Fibroblast of lung (primary cell): ENCODE results near the gene SEMA3D. TPM values are rescaled to one million over a fixed set of nuclear protein-coding genes. Genes with fewer than 3 reads are reported as not detected.

Experiments
- DNase-seq, 2 donors: peaks; one replicate each; pipeline versions ENCODE4 v3.0.0 to v3.0.0-alpha.2; 2010; ENCODE audit warnings: low read depth in 2 of 2
- H2AFZ ChIP-seq: 2 replicates; pipeline ENCODE4 v1.5.1; 2012; ENCODE audit warnings: low read length, control low read depth, inconsistent platforms
- H3K27ac ChIP-seq: 2 replicates; pipeline ENCODE4 v1.5.1; 2011; ENCODE audit warnings: low read length, control low read depth; ENCODE audit not compliant: insufficient read depth
- H3K27me3 ChIP-seq: 2 replicates; pipeline ENCODE4 v1.5.1; 2011; ENCODE audit warnings: mild to moderate bottlenecking, low read length; ENCODE audit not compliant: control insufficient read depth, insufficient read depth
- H3K36me3 ChIP-seq: 2 replicates; pipeline ENCODE4 v1.5.1; 2011; ENCODE audit warnings: low read length; ENCODE audit not compliant: control insufficient read depth, insufficient read depth
- H3K4me1 ChIP-seq: 2 replicates; pipeline ENCODE4 v1.5.1; 2011; ENCODE audit warnings: low read length; ENCODE audit not compliant: control insufficient read depth, insufficient read depth; ENCODE audit errors: extremely low read depth
- H3K4me2 ChIP-seq: 2 replicates; pipeline ENCODE4 v1.5.1; 2011; ENCODE audit warnings: low read length, control low read depth; ENCODE audit not compliant: insufficient read depth; ENCODE audit errors: extremely low read depth
- H3K4me3 ChIP-seq, 4 experiments: fragments of 200-600 bp in 1 of 4; sonication (generic) in 1 of 4; replicated peaks in 1 of 4; 2 replicates each; pipeline ENCODE4 v1.5.1; 2011 to 2016; ENCODE audit warnings: low read length in 4 of 4, low read depth in 3 of 4, mild to moderate bottlenecking in 3 of 4, control low read depth in 2 of 4, inconsistent platforms in 1 of 4, mixed read lengths in 1 of 4; ENCODE audit not compliant: insufficient read depth in 1 of 4; ENCODE audit errors: control extremely low read depth in 1 of 4
- H3K79me2 ChIP-seq: 2 replicates; pipeline ENCODE4 v1.5.1; 2012; ENCODE audit warnings: mild to moderate bottlenecking, low read length, inconsistent platforms; ENCODE audit not compliant: control insufficient read depth, insufficient read depth
- H3K9ac ChIP-seq: 2 replicates; pipeline ENCODE4 v1.5.1; 2011; ENCODE audit warnings: mild to moderate bottlenecking, low read length, control low read depth; ENCODE audit not compliant: insufficient read depth
- H3K9me3 ChIP-seq: 2 replicates; pipeline ENCODE4 v1.5.1; 2012; ENCODE audit warnings: low read depth, low read length; ENCODE audit not compliant: control insufficient read depth, insufficient read depth
- H4K20me1 ChIP-seq: 2 replicates; pipeline ENCODE4 v1.5.1; 2011; ENCODE audit warnings: low read length; ENCODE audit not compliant: control insufficient read depth, insufficient read depth; ENCODE audit errors: extremely low read depth
- CTCF ChIP-seq, 2 donors: IDR thresholded peaks in 1 of 2; conservative IDR thresholded peaks in 1 of 2; 1 replicate in 1 of 2; 2 replicates in 1 of 2; pipeline ENCODE4 v1.5.1; 2011 to 2012; ENCODE audit warnings: low read length in 2 of 2, control low read depth in 1 of 2, inconsistent platforms in 1 of 2, low read depth in 1 of 2, mild to moderate bottlenecking in 1 of 2
- EZH2 ChIP-seq: IDR thresholded peaks from 2 replicates; pipeline ENCODE4 v1.5.1; 2012; ENCODE audit warnings: low read length, control low read depth, mild to moderate bottlenecking; ENCODE audit errors: missing control alignments
- polyA plus RNA-seq, 2 donors: library from polyadenylated mRNA; depleted of rRNA in 1 of 2; stranded (reverse) in 1 of 2; unstranded in 1 of 2; fragments of >200 nt; gene quantifications; 2 replicates each; pipeline ENCODE4 v1.2.1, GENCODE V29; 2011 to 2012; ENCODE audit warnings: missing spikeins in 1 of 2
- total RNA-seq: library from RNA; depleted of rRNA; stranded (reverse); fragments of >200 nt; gene quantifications from 2 replicates; pipeline ENCODE4 v1.2.1, GENCODE V29; 2014

SEMA3D gene
- total and polyA plus RNA-seq, 2 donors (not counting 1 experiment from before 2014, with no cell fraction given) = 4.1 to 4.6 TPM

GRCh38 chr7:84985073-84985784 is 201.6 kb downstream of the SEMA3D start:
- H3K9ac ChIP-seq = no peak overlapping the region
- no peak overlapping the region for H3K27ac ChIP-seq
- no peak overlapping the region for H3K4me2 ChIP-seq
- DNase-seq = peak; percentile 24 to 30
- H3K79me2 ChIP-seq = no peaks in the 10 kb centered on the region
- H3K36me3 ChIP-seq = no peaks in the 10 kb centered on the region
- no peaks in the 10 kb centered on the region for H4K20me1 ChIP-seq
- no peak for TF ChIP-seq EZH2
- peak in 1 of 2 donors; percentile 30 for TF ChIP-seq CTCF (conservative IDR thresholded peaks at IDR 0.05 in 1 of 2, IDR thresholded peaks at IDR 0.05 in 1 of 2; ENCODE audit: low read depth in 1 of 2, low read length in 2 of 2)
- H3K9me3 ChIP-seq = no peaks in the 10 kb centered on the region
- no peaks in the 10 kb centered on the region for H3K27me3 ChIP-seq
- H3K4me3 ChIP-seq = no peak overlapping the region
- H3K4me1 ChIP-seq = no peaks in the 10 kb centered on the region
- H2AFZ ChIP-seq = peak overlapping the region; percentile 5

- DNase-seq = peak in 1 of 2 donors; percentile 20
- Histone ChIP-seq H3K9me3 (no peaks in the 10 kb centered on the region), H3K4me1 (no peaks in the 10 kb centered on the region), H4K20me1 (no peaks in the 10 kb centered on the region), H3K4me2 (no peak overlapping the region), H3K9ac (no peak overlapping the region), H3K36me3 (no peaks in the 10 kb centered on the region), H3K4me3 (no peak overlapping the region), H3K27me3 (no peaks in the 10 kb centered on the region), H2AFZ (no peak overlapping the region), H3K27ac (no peak overlapping the region), H3K79me2 (no peaks in the 10 kb centered on the region)
- TF ChIP-seq CTCF (conservative IDR thresholded peaks at IDR 0.05 in 1 of 2, IDR thresholded peaks at IDR 0.05 in 1 of 2; ENCODE audit: low read depth in 1 of 2, low read length in 2 of 2) = no peak
- TF ChIP-seq EZH2 = no peak
Observed at GRCh38 chr7:84982199-84982598, 204.7 kb downstream of the SEMA3D start.

GRCh38 chr7:84981055-84981976 is 205.5 kb downstream of the SEMA3D start:
- no peaks in the 10 kb centered on the region for H4K20me1 ChIP-seq
- H3K9ac ChIP-seq = no peak overlapping the region
- no peak for DNase-seq
- no peaks in the 10 kb centered on the region for H3K4me1 ChIP-seq
- H3K4me2 ChIP-seq = no peak overlapping the region
- H3K27ac ChIP-seq = no peak overlapping the region
- no peaks in the 10 kb centered on the region for H3K36me3 ChIP-seq
- H3K79me2 ChIP-seq = no peaks in the 10 kb centered on the region
- no peak overlapping the region for H2AFZ ChIP-seq
- no peaks in the 10 kb centered on the region for H3K9me3 ChIP-seq
- H3K4me3 ChIP-seq = no peak overlapping the region
- no peaks in the 10 kb centered on the region for H3K27me3 ChIP-seq
- TF ChIP-seq EZH2 = no peak
- TF ChIP-seq CTCF (conservative IDR thresholded peaks at IDR 0.05 in 1 of 2, IDR thresholded peaks at IDR 0.05 in 1 of 2; ENCODE audit: low read depth in 1 of 2, low read length in 2 of 2) = no peak
